GM13976 (cell line): ENCODE results near the gene FKBP4.

Source experiments
- DNase-seq: peaks from one replicate; pipeline ENCODE4 v3.0.0; 2012; ENCODE audit warnings: low spot score
- in situ Hi-C: fragments of 300-500 bp; cut with MboI; formaldehyde crosslinking; loops from one replicate; pipeline ENCODE4 v1.12.0; 2022; ENCODE audit warnings: low sequenced_read_pairs, mixed read lengths, inconsistent platforms; ENCODE audit not compliant: unreplicated experiment
- TF ChIP-seq, protein P1 (sequence below): IDR thresholded peaks from 2 replicates; pipeline ENCODE4 v1.5.1; 2012; ENCODE audit warnings: borderline replicate concordance, mild to moderate bottlenecking; ENCODE audit not compliant: insufficient read depth; ENCODE audit errors: extremely low read depth, missing control alignments, control extremely low read depth

The FKBP4 gene

DNA sequence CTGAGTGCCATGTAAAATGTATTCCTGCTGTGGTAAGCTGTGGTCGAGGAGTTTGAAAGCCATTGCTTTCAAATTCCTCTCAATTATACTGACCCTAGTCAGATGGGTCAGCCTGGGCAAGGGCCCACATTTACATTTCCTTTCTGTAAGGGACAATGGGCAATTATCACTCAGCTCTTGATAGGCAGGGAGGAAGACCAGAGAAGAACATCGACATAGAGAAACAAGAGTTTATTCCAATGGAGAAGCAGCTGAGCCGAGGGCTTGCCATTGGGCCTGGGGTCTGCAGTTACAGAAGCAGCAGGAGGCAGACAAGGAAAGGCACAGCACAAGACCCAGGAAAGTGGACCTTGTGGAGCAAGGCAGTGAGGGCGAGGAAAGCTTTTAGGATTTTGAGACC is 30.4 kb downstream of the FKBP4 start:
- no peak for DNase-seq
- in situ Hi-C loops, result no loop called here
- TF ChIP-seq, protein P1, sequence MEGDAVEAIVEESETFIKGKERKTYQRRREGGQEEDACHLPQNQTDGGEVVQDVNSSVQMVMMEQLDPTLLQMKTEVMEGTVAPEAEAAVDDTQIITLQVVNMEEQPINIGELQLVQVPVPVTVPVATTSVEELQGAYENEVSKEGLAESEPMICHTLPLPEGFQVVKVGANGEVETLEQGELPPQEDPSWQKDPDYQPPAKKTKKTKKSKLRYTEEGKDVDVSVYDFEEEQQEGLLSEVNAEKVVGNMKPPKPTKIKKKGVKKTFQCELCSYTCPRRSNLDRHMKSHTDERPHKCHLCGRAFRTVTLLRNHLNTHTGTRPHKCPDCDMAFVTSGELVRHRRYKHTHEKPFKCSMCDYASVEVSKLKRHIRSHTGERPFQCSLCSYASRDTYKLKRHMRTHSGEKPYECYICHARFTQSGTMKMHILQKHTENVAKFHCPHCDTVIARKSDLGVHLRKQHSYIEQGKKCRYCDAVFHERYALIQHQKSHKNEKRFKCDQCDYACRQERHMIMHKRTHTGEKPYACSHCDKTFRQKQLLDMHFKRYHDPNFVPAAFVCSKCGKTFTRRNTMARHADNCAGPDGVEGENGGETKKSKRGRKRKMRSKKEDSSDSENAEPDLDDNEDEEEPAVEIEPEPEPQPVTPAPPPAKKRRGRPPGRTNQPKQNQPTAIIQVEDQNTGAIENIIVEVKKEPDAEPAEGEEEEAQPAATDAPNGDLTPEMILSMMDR, result no peak

DNA sequence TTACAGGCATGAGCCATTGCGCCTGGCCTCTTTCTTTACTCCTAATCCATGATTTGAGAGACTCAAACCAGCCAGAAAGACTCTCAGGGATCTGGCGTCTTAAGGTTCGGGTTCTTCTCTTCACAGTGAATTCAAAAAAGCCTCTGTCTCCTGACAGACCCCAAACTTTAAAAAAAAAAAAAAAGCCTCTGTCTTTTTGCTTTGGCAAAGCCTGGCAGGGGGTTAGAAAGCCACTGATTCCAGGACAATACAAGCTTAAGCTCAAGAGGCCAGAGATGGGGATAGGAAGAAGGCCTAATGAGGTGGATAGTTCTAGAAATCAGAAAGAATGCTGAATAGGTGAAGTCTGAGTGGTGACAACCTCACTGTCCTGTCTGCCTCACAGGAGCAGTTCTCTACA is 31.3 kb downstream of the FKBP4 start:
- no peak for DNase-seq
- TF ChIP-seq, protein P1, result no peak
- in situ Hi-C loops, result no loop called here

DNA sequence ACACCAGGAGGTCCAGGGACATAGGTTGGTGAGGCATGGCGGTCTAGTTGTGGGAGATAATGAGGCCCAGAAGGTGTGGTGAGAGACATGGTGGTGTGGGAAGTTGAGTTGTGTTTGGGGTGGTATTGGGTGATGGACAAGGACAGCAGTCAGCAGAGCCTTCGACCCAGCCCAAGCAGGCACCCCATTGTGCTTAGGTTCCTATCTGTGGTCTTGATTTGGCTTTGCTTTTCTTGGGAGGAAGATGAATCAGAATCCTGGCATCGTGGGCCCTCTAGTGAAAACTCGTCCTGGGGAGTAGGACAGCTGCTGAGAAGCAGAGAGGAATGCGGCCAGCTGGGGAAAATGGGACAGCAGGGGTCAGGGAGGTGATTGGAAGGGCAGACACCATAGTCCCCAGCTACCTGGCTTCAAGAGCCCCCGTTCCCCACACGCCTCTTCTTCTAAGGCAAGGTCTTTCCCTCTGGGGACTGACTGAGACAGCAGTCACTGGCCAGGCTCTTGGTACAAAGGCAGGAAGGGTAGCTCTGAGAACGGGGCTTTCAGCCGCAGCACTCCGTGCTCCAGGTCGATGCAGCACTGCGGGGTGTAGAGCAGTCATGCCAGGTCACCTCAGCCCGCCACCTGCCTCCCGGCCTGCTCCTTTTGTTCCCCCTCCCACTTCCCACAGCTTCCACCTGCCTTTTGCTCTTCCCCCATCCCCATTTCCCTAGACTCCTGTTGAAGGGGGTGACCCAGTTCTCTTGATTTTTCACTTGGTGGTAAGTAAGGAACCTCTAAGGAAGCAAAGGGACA is 32.1 kb downstream of the FKBP4 start:
- TF ChIP-seq, protein P1, result no peak

DNA sequence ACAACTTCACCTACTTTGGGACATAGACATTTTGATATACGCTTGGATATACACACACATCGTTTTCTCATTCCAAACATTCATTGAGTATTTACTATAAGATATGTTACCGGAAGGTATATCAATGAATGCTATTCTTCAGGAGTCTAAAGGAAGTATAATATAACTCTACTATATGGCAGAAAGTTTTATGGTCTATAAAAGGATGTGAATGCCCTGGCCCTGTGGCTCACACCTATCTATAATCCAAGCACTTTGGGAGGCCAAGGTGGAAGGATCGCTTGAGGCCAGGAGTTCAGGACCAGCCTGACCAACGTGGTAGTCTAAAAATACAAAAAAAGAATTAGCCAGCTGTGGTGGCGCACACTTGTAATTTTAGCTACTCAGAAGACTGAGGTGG is 34.5 kb downstream of the FKBP4 start:
- in situ Hi-C loops, result no loop called here
- TF ChIP-seq, protein P1, result no peak
- DNase-seq, result no peak

More for the DNA sequence above, 32.1 kb downstream of the FKBP4 start:
- no peak for DNase-seq
- in situ Hi-C loops, result no loop called here

DNA sequence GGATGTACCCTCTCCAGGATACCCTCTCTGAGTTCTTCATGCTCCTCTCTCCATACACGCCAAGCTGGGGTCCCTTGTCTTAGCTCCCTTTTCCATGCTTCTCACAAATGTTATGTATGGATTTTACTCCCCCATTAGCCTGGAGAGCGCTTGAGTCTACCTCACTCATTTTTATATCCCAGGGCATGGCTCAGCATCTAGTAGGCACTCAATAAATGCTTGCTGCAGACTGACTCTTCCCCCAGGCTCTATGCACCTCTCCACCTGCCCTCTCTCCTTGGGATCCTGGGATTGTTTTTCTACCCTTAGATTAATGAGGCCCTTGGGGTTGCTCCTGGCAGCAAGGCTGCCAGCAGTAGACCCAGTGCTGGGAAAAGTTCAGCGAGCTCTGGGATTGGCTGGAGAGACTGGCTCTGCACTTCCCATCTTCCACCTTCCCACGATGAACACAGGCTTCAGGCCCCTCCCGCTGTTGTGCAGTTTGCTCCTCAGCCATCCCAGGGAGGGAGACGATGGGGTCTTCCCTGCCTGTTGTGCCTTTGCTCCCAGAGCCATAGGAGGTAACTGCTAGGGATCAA is 37.9 kb downstream of the FKBP4 start:
- in situ Hi-C loops, result no loop called here
- TF ChIP-seq, protein P1, result no peak
- DNase-seq, result no peak

DNA sequence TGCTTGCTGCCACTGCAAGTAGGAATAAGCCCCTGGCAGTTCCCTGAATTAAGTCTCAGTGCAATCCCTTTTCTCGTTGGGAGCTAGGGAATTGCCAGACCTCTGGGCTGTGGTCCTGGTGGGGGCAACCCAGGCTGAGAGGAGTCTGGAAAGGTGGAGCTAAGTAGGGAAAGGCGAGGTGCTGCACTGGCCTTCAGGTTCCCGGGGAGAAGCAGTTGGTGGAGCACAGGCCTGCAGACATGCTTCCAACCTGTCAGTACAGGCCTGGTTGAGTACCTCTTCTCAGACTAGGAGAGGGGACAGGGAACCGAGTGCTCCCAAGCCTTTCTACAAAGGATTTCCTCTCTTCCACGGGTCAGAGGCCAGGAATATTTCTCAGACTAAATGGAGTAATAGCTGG is 38.6 kb downstream of the FKBP4 start:
- DNase-seq, result no peak
- in situ Hi-C loops, result no loop called here
- TF ChIP-seq, protein P1, result no peak
